ACC112 (cell line): ENCODE results near the gene HSD11B1L.

Source experiments
- H2AFZ ChIP-seq: fragments of 200-600 bp; sonication (generic); one replicate; pipeline ENCODE4 v1.6.0; 2017; ENCODE audit warnings: antibody characterized with exemption, low read length; ENCODE audit not compliant: unreplicated experiment
- H3K27ac ChIP-seq: fragments of 200-600 bp; sonication (generic); 2 replicates; pipeline ENCODE4 v1.5.1; 2014; ENCODE audit warnings: low read depth, mild to moderate bottlenecking, antibody characterized with exemption, low read length, moderate library complexity
- H3K27me3 ChIP-seq: fragments of 200-600 bp; sonication (generic); 2 replicates; pipeline ENCODE4 v1.6.1; 2014; ENCODE audit warnings: mild to moderate bottlenecking, antibody characterized with exemption, low read length, moderate library complexity, mixed read lengths; ENCODE audit not compliant: insufficient read depth
- H3K36me3 ChIP-seq: fragments of 200-600 bp; sonication (generic); 2 replicates; pipeline ENCODE4 v1.6.1; 2016; ENCODE audit warnings: mild to moderate bottlenecking, antibody characterized with exemption, low read length, moderate library complexity, mixed read lengths; ENCODE audit not compliant: insufficient read depth
- H3K4me1 ChIP-seq: fragments of 200-600 bp; sonication (generic); one replicate; pipeline ENCODE4 v1.6.1; 2016; ENCODE audit warnings: low read length, mixed read lengths; ENCODE audit not compliant: insufficient read depth, unreplicated experiment, control insufficient read depth
- H3K4me3 ChIP-seq: fragments of 200-600 bp; sonication (generic); 2 replicates; pipeline ENCODE4 v1.5.1; 2014; ENCODE audit warnings: mild to moderate bottlenecking, low read depth, low read length
- H3K79me2 ChIP-seq: fragments of 200-600 bp; sonication (generic); one replicate; pipeline ENCODE4 v1.6.0; 2016; ENCODE audit warnings: low read length; ENCODE audit not compliant: control insufficient read depth, unreplicated experiment, insufficient read depth

The HSD11B1L gene

DNA sequence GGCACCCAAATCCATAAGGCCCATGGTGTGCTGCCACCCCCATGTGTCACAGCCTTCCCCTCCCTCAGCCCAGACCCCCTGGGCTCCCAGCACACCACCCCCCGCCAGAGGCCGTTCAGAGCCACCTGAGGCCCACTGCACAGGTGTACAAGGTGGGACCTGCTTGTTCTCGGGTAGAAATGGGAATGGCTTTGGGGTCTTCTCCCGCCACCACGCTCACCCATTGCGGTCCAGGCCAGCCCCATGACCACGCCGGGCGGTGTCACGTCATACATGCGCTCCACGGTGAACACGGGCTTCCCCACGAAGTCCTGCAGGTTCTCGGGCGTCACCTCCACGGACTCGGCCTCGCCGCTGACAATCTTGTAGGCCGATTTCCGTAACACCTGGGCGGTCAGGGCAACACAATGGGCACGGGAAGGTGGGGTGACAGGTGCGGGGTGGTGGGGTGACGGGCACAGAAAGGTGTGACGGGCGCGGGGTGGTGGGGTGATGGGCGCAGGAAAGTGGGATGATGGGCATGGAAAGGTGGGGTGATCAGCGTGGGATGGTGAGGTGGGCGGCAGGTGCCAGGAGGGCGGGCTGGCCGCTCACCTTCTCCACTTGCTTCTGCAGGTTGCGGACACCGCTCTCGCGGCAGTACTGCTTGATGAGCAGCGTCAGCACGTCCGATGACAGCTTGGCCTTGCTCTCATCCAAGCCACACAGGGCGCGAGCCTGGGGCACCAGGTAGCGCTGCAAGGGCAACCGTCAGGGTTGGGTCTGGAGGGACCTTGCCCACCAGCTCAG lies 13.5 kb downstream of the HSD11B1L start:
- H3K4me3 ChIP-seq: no peak overlapping the region
- peaks cover 51% of the 10 kb centered on the region for H3K79me2 ChIP-seq

DNA sequence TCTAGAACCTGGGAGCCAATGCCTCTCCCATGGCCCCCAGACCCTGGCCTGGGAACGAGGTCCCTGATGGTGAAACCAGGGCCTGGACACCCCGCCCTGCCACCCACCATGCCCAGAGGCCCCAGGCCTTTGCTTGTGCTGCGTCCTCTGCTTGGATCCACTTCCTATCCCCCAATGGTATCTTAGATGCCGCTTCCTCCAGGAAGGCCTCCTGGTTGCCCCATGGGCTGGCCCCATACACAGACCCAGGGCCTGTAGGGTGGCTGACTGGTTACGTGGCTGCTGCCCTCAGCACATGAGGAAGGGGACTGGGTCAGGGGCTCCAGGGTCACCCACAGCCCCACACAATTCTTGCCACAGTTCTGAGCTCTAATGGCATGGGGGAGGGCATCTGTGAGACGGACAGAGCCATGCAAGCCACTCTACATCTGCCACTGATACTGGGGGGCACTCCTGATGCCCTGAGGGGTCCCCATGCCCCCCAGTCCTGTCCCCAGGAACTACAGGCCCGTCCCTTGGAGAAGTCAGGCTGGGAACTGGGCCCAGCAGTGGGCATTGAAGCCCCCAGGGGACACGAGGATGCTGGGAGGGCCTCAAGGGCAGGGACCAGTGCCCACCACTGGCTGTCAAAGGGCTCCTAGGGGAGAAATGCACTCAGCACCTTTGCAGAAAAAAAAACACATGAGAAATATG lies 14.3 kb downstream of the HSD11B1L start:
- Histone ChIP-seq H3K4me3 (no peak overlapping the region), H3K27ac (no peak overlapping the region), H3K79me2 (peaks cover 51% of the 10 kb centered on the region), H3K27me3 (no peaks in the 10 kb centered on the region), H2AFZ (no peak overlapping the region), H3K4me1 (peaks cover 5% of the 10 kb centered on the region), H3K36me3 (peaks cover 8% of the 10 kb centered on the region; the same call in 1 of the 2 replicates)

More for the DNA sequence above, 13.5 kb downstream of the HSD11B1L start:
- no peaks in the 10 kb centered on the region for H3K27me3 ChIP-seq
- no peak overlapping the region for H3K27ac ChIP-seq
- peaks cover 5% of the 10 kb centered on the region for H3K4me1 ChIP-seq
- H3K36me3 ChIP-seq: peaks cover 8% of the 10 kb centered on the region; the same call in 1 of the 2 replicates
- H2AFZ ChIP-seq: no peak overlapping the region

DNA sequence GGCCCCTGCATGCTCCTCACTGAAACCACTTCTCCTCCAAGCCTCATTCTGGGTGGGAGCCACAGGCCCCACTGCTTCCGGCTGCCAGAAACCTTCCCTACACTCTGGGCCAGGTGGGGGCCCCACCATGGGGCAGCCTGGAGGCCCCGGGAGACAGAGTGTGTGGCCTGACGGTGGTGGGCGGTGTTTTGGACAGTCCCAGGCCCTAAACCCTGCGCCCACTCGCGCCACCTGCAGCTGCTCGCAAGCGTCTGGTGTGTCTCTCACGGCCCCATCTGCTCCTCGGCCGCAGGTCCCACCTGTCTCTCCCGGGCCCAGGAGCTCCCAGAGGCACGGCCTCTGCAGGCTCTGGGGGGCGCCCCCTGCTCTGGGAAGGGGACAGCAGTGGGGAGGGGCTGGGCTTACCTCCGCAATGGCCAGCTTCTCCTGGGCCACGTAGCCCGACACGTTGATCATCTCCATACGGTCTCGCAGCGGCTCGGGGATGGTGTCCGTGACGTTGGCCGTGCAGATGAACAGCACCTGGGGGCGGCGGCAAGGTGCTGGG lies 14.9 kb downstream of the HSD11B1L start:
- Histone ChIP-seq H3K79me2 (peaks cover 45% of the 10 kb centered on the region), H3K4me3 (no peak overlapping the region), H3K36me3 (peaks cover 8% of the 10 kb centered on the region; the same call in 1 of the 2 replicates), H3K27ac (no peak overlapping the region), H2AFZ (no peak overlapping the region), H3K27me3 (no peaks in the 10 kb centered on the region), H3K4me1 (peaks cover 5% of the 10 kb centered on the region)

DNA sequence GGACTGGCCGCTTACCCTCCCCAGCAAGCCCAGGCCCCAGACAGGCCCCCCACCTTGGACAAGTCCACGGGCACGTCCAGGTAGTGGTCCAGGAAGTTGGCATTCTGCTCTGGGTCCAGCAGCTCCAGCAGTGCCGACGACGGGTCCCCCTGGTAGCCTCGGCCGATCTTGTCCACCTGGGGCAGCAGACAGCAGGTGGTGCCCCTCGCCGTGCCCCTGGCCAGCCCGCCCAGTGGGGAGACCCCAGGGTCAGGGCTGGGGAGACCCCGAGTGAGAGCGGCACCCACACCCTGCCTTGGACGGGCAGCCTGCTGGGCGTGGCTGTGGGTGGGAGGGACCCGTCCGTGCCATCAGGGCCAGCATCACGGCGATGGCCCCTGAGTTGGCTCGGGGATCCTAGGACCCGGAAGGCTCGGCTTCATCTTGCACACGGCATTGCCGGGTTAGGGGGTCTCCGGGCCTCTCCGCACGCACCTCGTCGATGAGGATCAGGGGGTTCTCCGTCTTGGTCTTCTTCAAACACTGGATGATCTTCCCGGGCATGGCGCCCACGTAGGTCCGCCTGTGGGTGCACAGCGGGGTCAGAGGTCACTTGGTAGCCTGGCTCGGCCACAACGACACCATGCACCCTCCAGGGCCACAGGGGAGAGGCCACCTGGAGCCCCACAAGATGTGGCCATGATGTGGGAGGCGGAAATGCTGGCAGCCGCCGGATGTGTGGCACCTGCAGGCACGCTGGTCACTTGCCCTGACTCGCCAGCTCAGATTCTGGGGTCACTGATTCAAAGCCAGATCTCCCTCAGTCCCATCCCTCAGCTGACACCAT lies 15.6 kb downstream of the HSD11B1L start:
- H3K36me3 ChIP-seq: peaks cover 8% of the 10 kb centered on the region; the same call in 1 of the 2 replicates
- no peaks in the 10 kb centered on the region for H3K27me3 ChIP-seq
- no peak overlapping the region for H2AFZ ChIP-seq
- H3K4me1 ChIP-seq: peaks cover 5% of the 10 kb centered on the region
- H3K27ac ChIP-seq: no peak overlapping the region
- H3K4me3 ChIP-seq: no peak overlapping the region
- peaks cover 38% of the 10 kb centered on the region for H3K79me2 ChIP-seq

DNA sequence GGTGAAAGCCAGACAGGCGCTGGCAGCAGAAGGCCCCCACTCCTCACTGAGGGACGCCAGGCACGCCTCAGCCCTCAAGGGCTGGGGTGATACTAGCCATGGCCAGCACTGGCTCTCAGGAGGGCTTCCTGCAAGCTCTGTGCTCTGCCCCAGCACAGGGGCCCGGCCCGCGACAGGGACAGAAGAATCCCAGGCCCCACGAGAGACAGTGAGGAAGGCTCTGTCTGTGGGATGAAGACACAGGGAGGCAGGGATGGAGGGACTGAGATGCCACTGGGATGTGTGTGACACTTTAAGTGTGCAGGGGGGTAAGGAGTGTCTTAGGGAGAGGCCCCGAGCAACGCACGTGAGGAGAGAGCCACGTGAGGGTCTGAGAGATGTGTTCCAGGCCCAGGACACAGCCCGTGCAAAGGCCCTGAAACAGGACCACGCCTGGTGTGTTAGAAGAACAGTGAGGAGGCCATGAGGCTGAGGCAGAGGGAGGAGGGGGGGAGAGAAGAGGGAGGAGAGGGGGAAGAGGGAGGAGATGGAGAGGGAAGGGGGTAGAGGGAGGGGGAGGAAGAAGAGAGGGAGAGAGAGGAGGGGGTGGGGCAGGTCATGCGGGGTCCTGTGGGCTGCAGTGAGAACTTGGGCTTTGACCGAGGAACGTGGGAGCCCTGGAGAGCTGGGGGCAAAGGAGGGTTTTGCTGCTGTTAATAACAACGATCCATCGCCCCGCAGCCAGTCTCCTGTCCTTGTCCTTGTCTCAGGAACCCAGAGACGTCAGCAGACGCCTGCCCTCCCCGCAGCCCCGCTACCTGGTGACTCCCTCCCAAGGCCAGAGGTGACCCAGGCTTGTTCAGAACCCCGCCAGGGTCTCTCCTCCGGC lies 16.4 kb downstream of the HSD11B1L start:
- Histone ChIP-seq H2AFZ (no peak overlapping the region), H3K4me3 (no peak overlapping the region), H3K27ac (no peak overlapping the region), H3K27me3 (no peaks in the 10 kb centered on the region), H3K36me3 (peaks cover 8% of the 10 kb centered on the region; the same call in 1 of the 2 replicates), H3K79me2 (peaks cover 30% of the 10 kb centered on the region), H3K4me1 (no peaks in the 10 kb centered on the region)

DNA sequence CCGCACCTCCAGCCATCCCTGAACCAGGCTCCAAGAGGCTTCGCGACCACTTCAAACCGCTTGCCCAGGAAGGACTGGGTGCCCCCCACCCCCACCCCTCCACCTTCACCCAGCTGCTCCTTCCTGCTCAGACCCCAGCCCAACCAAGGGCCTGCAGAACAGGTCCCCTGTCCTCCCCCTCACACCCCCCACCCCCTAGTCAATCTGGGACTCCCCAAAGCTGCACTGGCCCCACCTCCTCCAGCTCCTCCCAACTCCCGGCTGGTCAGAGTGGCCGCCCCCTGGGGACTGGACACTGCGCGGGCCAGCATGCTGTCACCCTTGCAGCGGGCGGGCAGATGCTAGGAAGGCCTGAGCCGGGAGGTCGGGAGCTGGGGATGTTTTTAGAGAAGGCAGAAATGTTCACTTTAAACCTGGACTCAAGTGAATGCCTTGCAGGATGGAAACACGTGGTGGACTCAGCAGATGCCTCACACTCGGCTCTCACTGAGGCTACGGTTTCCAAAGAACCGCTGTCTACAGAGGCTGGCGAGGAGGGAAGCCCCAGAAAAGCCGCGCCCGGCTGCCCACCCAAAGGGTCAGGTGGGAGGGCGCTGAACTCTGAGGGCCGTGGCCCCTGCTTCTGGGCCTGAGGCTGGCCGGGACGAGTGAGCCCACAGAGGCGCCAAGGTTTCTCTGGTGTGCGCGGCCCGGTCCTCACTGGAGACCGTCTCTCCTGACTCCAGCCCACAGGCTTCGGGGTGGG lies 17.2 kb downstream of the HSD11B1L start:
- no peak overlapping the region for H3K27ac ChIP-seq
- no peaks in the 10 kb centered on the region for H3K27me3 ChIP-seq
- peaks cover 6% of the 10 kb centered on the region; the same call in 1 of the 2 replicates for H3K36me3 ChIP-seq
- H2AFZ ChIP-seq: no peak overlapping the region
- no peak overlapping the region for H3K4me3 ChIP-seq
- H3K79me2 ChIP-seq: peaks cover 22% of the 10 kb centered on the region
- H3K4me1 ChIP-seq: no peaks in the 10 kb centered on the region

DNA sequence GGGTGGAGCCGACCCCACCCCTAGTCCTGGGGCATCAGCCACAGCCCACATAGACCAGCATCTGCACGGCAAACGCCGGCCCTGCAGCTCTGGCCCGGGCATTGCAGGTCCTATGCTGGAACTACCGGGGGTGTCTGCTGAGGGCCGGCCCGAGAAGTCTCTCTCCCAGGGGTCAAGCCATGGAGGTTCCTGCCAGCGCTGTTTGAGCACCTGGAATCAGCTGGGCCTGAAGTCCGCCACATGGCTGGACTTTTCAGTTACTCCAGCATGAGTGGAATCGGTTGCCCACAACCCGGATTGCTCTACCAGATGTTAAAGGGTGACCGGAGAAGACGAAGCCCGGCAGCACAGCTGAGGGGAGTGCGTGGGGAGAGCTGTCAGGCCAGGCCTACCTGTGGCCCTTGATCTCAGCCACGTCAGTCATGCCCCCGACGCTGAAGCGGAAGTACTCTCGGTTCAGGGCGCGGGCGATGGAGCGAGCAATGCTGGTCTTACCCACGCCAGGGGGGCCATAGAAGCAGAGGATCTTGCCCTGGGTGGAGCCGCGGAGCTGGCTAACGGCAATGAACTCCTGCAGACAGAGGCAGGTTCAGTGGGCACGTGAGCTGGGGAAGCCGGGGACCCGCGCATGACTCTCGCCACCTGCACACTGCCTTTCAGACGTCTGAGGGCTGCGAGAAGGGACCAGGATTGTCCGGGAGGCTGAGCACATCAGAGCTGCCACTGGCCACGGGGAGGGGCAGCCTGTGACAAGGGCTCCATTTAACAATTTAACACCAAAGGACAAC lies 18.0 kb downstream of the HSD11B1L start:
- peaks cover 15% of the 10 kb centered on the region for H3K79me2 ChIP-seq

DNA sequence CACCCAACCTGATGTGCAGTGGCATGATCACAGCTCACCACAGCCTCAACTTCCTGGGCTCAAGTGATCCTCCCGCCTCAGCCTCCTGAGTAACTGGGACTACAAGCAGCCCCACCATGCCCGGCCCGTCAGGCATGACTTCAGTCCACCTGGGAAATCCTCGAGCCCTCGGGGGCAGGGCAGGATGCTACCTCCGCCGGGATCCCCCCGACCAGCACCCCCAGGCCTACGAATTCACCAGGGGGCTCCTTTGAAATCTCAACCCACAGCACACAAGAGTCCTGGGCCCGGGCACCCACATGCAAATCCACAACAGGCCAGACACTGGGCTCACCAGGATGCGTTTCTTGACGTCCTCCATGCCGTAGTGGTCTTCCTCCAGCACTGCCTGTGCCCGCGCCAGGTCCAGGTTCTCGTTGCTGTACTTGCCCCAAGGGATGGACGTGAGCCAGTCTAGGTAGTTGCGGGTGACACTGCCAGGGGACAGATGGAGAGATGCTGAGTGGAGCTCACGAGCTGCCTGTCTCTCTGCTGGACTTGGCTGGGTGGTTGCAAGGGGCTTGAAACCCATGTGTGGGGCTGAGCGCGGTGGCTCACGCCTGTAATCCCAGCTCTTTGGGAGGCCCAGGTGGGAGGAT lies 19.7 kb downstream of the HSD11B1L start:
- no peaks in the 10 kb centered on the region for H3K79me2 ChIP-seq
- H3K4me3 ChIP-seq: no peak overlapping the region
- no peaks in the 10 kb centered on the region for H3K36me3 ChIP-seq
- no peak overlapping the region for H2AFZ ChIP-seq
- H3K4me1 ChIP-seq: no peaks in the 10 kb centered on the region
- no peaks in the 10 kb centered on the region for H3K27me3 ChIP-seq
- H3K27ac ChIP-seq: no peak overlapping the region

More for the DNA sequence above, 18.0 kb downstream of the HSD11B1L start:
- Histone ChIP-seq H2AFZ (no peak overlapping the region), H3K27me3 (no peaks in the 10 kb centered on the region), H3K4me3 (no peak overlapping the region), H3K27ac (no peak overlapping the region), H3K4me1 (no peaks in the 10 kb centered on the region), H3K36me3 (0 out of 2 replicates have a peak, but pooled peaks cover 3% of the 10 kb centered on the region)
